H9 (cell line): ENCODE measurements around the gene SLC25A34. TPM values are rescaled to one million over a fixed set of nuclear protein-coding genes. Genes with fewer than 3 reads are reported as not detected.

Experiments used
- DNase-seq: peaks from one replicate; pipeline ENCODE4 v3.0.0-alpha.2; 2017
- H2AFZ ChIP-seq: one replicate; pipeline ENCODE4 v1.6.1; 2013; ENCODE audit warnings: mild to moderate bottlenecking, low read length, control low read depth, moderate library complexity
- H2AK5ac ChIP-seq: 2 replicates; pipeline ENCODE4 v1.6.1; 2013; ENCODE audit warnings: low read length, control low read depth, mixed read lengths; ENCODE audit not compliant: insufficient read length
- H2BK120ac ChIP-seq: one replicate; pipeline ENCODE4 v1.6.1; 2013; ENCODE audit warnings: low read depth, mild to moderate bottlenecking, low read length, control low read depth, inconsistent platforms; ENCODE audit not compliant: poor library complexity, severe bottlenecking
- H2BK12ac ChIP-seq: 2 replicates; pipeline ENCODE4 v1.6.1; 2013; ENCODE audit warnings: low read length, control low read depth, mixed read lengths, low read depth; ENCODE audit not compliant: insufficient read length
- H2BK15ac ChIP-seq: 2 replicates; pipeline ENCODE4 v1.6.1; 2013; ENCODE audit warnings: low read depth, low read length, control low read depth
- H2BK20ac ChIP-seq: one replicate; pipeline ENCODE4 v1.6.1; 2013; ENCODE audit warnings: low read depth, mild to moderate bottlenecking, low read length, control low read depth, inconsistent platforms; ENCODE audit not compliant: poor library complexity, severe bottlenecking
- H2BK5ac ChIP-seq: 2 replicates; pipeline ENCODE4 v1.6.1; 2013; ENCODE audit warnings: low read length, control low read depth, mixed read lengths; ENCODE audit not compliant: insufficient read length
- H3K14ac ChIP-seq: 2 replicates; pipeline ENCODE4 v1.6.1; 2013; ENCODE audit warnings: low read length, control low read depth; ENCODE audit not compliant: insufficient read depth
- H3K18ac ChIP-seq: 2 replicates; pipeline ENCODE4 v1.6.1; 2013; ENCODE audit warnings: low read depth, mild to moderate bottlenecking, mixed read lengths, low read length, control low read depth; ENCODE audit not compliant: insufficient read length
- H3K23ac ChIP-seq: 2 replicates; pipeline ENCODE4 v1.6.1; 2013; ENCODE audit warnings: low read length, control low read depth, mixed read lengths, low read depth; ENCODE audit not compliant: insufficient read length
- H3K23me2 ChIP-seq: 2 replicates; pipeline ENCODE4 v1.6.1; 2013; ENCODE audit warnings: low read depth, mild to moderate bottlenecking, mixed read lengths, low read length, control low read depth; ENCODE audit not compliant: insufficient read length, poor library complexity, severe bottlenecking
- H3K27ac ChIP-seq: 2 replicates; pipeline ENCODE4 v1.5.1; 2013; ENCODE audit warnings: low read length, control low read depth, mixed read lengths, low read depth; ENCODE audit not compliant: insufficient read length
- H3K27me3 ChIP-seq: 2 replicates; pipeline ENCODE4 v1.6.1; 2013; ENCODE audit warnings: low read length, control low read depth, inconsistent platforms; ENCODE audit not compliant: insufficient read depth
- H3K4ac ChIP-seq: 2 replicates; pipeline ENCODE4 v1.6.1; 2013; ENCODE audit warnings: low read depth, mild to moderate bottlenecking, control low read depth, inconsistent platforms, low read length, moderate library complexity
- H3K4me1 ChIP-seq: 2 replicates; pipeline ENCODE4 v1.6.1; 2013; ENCODE audit warnings: low read length, control low read depth, inconsistent platforms; ENCODE audit not compliant: insufficient read depth
- H3K4me2 ChIP-seq: 2 replicates; pipeline ENCODE4 v1.6.1; 2013; ENCODE audit warnings: low read length, control low read depth, mixed read lengths; ENCODE audit not compliant: insufficient read length, insufficient read depth
- H3K56ac ChIP-seq: 2 replicates; pipeline ENCODE4 v1.6.1; 2013; ENCODE audit warnings: low read depth, mild to moderate bottlenecking, mixed read lengths, low read length, control low read depth; ENCODE audit not compliant: insufficient read length
- H3K79me1 ChIP-seq: 2 replicates; pipeline ENCODE4 v1.6.1; 2013; ENCODE audit warnings: low read depth, mild to moderate bottlenecking, moderate library complexity, low read length, control low read depth, inconsistent platforms; ENCODE audit not compliant: insufficient read depth, poor library complexity, severe bottlenecking
- H3K79me2 ChIP-seq: 2 replicates; pipeline ENCODE4 v1.6.1; 2013; ENCODE audit warnings: low read length, control low read depth, inconsistent platforms; ENCODE audit not compliant: insufficient read depth
- H3K9ac ChIP-seq: 2 replicates; pipeline ENCODE4 v1.6.1; 2013; ENCODE audit warnings: low read length, control low read depth, mixed read lengths; ENCODE audit not compliant: insufficient read length; ENCODE audit errors: extremely low read depth
- H3K9me3 ChIP-seq: one replicate; pipeline ENCODE4 v1.6.1; 2013; ENCODE audit warnings: low read depth, low read length, inconsistent platforms; ENCODE audit not compliant: control insufficient read depth
- H3T11ph ChIP-seq: one replicate; pipeline ENCODE4 v1.6.1; 2013; ENCODE audit warnings: mild to moderate bottlenecking, low read length, control low read depth, inconsistent platforms
- H4K20me1 ChIP-seq: one replicate; pipeline ENCODE4 v1.6.1; 2013; ENCODE audit not compliant: control insufficient read depth, insufficient read length, insufficient read depth
- H4K5ac ChIP-seq: 2 replicates; pipeline ENCODE4 v1.6.1; 2013; ENCODE audit warnings: low read depth, mild to moderate bottlenecking, mixed read lengths, low read length, control low read depth; ENCODE audit not compliant: insufficient read length
- H4K8ac ChIP-seq: replicated peaks from 2 replicates; pipeline ENCODE4 v1.6.1; 2013; ENCODE audit warnings: low read length, control low read depth, mixed read lengths, low read depth; ENCODE audit not compliant: insufficient read length
- H4K91ac ChIP-seq: 2 replicates; pipeline ENCODE4 v1.6.1; 2013; ENCODE audit warnings: low read depth, mild to moderate bottlenecking, moderate library complexity, mixed read lengths, low read length, control low read depth; ENCODE audit not compliant: insufficient read length
- H3K27ac Mint-ChIP-seq, 3 experiments: 2 replicates in 2 of 3; 3 replicates in 1 of 3; pipeline ENCODE4 v1.8.0; 2020 to 2021; ENCODE audit warnings: mixed read lengths in 3 of 3, mild to moderate bottlenecking in 1 of 3, moderate library complexity in 1 of 3
- H3K27me3 Mint-ChIP-seq: 2 replicates; pipeline ENCODE4 v1.8.0; 2021; ENCODE audit warnings: low read depth, mild to moderate bottlenecking, moderate library complexity, mixed read lengths
- H3K36me3 Mint-ChIP-seq, 3 experiments: 2 replicates in 2 of 3; 3 replicates in 1 of 3; pipeline ENCODE4 v1.8.0; 2020 to 2021; ENCODE audit warnings: low read depth in 3 of 3, mixed read lengths in 3 of 3; ENCODE audit not compliant: insufficient read depth in 1 of 3
- H3K4me1 Mint-ChIP-seq, 2 experiments: 2 replicates each; pipeline ENCODE4 v1.8.0; 2020; ENCODE audit warnings: mixed read lengths in 2 of 2
- H3K4me3 Mint-ChIP-seq, 2 experiments: 2 replicates in 1 of 2; 3 replicates in 1 of 2; pipeline ENCODE4 v1.8.0; 2020 to 2021; ENCODE audit warnings: mild to moderate bottlenecking in 2 of 2, mixed read lengths in 2 of 2, moderate library complexity in 1 of 2
- H3K9me3 Mint-ChIP-seq, 2 experiments: 2 replicates in 1 of 2; 3 replicates in 1 of 2; pipeline ENCODE4 v1.8.0; 2020; ENCODE audit warnings: mild to moderate bottlenecking in 2 of 2, mixed read lengths in 2 of 2, moderate library complexity in 1 of 2
- WGBS: extraction: QIAGEN DNeasy Blood & Tissue Kit; methylation state at CpG from one replicate; pipeline ENCODE4 v1.1.7; 2013; ENCODE audit warnings: missing lambda C conversion rate, low lambda C conversion rate, mixed read lengths; ENCODE audit not compliant: insufficient read length; ENCODE audit errors: extremely low coverage; 5-methylcytosine and 5-hydroxymethylcytosine counted together
- total RNA-seq: library from RNA; stranded (reverse); gene quantifications from 2 replicates; pipeline ENCODE4 v1.2.1, GENCODE V29; 2021
- TF ChIP-seq, protein P1 (sequence below): fragments of 200-600 bp; sonication (generic); conservative IDR thresholded peaks from 3 replicates; pipeline ENCODE4 v1.8.0; 2021; ENCODE audit warnings: antibody characterized with exemption, mild to moderate bottlenecking

The SLC25A34 gene
- total RNA-seq, 1 experiment from 2014 or later, result 1.5 TPM

DNA sequence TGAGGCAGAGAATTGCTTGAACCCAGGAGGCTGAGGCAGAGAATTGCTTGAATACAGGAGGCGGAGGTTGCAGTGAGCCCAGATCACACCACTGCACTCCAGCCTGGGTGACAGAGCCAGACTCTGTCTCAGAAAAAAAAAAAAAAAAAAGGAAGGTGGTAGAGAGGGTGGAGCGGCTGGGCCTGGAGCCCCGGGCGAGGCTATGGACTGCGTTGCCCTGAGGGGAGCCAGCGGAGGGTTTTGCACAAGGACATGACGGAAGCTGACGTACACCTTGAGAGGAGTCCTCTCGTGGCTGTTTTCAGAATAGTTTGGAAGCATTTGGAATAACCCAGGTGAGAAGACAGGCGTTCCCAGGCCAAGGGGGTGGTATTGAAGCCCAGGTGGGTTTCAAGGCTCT is 15.7 kb downstream of the SLC25A34 start:
- no peak overlapping the region for H2BK5ac ChIP-seq
- H4K5ac ChIP-seq, result no peak overlapping the region
- Mint-ChIP-seq H3K9me3 (no peaks in the 10 kb centered on the region), H3K4me3 (no peak overlapping the region; a peak in 1 of 5 replicates), H3K27me3 (peaks cover 18% of the 10 kb centered on the region), H3K27ac (no peak overlapping the region), H3K36me3 (peaks cover 0 to 2% (median 0%) of the 10 kb centered on the region in 3 experiments; a peak in 2 of 7 replicates), H3K4me1 (peaks cover 18 to 19% of the 10 kb centered on the region in 2 experiments)
- H4K8ac ChIP-seq, result no peak overlapping the region
- DNase-seq, result no peak
- H3K14ac ChIP-seq, result no peak overlapping the region
- no peak overlapping the region for H2BK20ac ChIP-seq
- WGBS, result no CpG with 5 or more reads among the region's 10 CpGs
- no peak overlapping the region for H2BK12ac ChIP-seq
- H3T11ph ChIP-seq, result no peak overlapping the region
- H3K9ac ChIP-seq, result no peak overlapping the region
- no peak overlapping the region for H4K91ac ChIP-seq
- no peak overlapping the region for H2BK120ac ChIP-seq
- no peak overlapping the region for H3K18ac ChIP-seq
- H3K4me2 ChIP-seq, result no peak overlapping the region
- no peaks in the 10 kb centered on the region for H3K9me3 ChIP-seq
- no peak overlapping the region for H2AFZ ChIP-seq
- no peak overlapping the region for H3K27ac ChIP-seq
- H3K23ac ChIP-seq, result no peak overlapping the region
- H2BK15ac ChIP-seq, result no peak overlapping the region
- no peaks in the 10 kb centered on the region for H3K79me2 ChIP-seq
- no peaks in the 10 kb centered on the region for H4K20me1 ChIP-seq
- TF ChIP-seq, protein P1, sequence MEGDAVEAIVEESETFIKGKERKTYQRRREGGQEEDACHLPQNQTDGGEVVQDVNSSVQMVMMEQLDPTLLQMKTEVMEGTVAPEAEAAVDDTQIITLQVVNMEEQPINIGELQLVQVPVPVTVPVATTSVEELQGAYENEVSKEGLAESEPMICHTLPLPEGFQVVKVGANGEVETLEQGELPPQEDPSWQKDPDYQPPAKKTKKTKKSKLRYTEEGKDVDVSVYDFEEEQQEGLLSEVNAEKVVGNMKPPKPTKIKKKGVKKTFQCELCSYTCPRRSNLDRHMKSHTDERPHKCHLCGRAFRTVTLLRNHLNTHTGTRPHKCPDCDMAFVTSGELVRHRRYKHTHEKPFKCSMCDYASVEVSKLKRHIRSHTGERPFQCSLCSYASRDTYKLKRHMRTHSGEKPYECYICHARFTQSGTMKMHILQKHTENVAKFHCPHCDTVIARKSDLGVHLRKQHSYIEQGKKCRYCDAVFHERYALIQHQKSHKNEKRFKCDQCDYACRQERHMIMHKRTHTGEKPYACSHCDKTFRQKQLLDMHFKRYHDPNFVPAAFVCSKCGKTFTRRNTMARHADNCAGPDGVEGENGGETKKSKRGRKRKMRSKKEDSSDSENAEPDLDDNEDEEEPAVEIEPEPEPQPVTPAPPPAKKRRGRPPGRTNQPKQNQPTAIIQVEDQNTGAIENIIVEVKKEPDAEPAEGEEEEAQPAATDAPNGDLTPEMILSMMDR, result no peak
- no peak overlapping the region for H3K4ac ChIP-seq
- H3K4me1 ChIP-seq, result peaks cover 8% of the 10 kb centered on the region; the same call in 1 of the 2 replicates
- H2AK5ac ChIP-seq, result no peak overlapping the region
- no peaks in the 10 kb centered on the region for H3K79me1 ChIP-seq
- no peaks in the 10 kb centered on the region for H3K27me3 ChIP-seq
- H3K23me2 ChIP-seq, result no peaks in the 10 kb centered on the region
- H3K56ac ChIP-seq, result no peak overlapping the region
